Mesenchymal stem cell (in vitro differentiated cells and primary cell): ENCODE results near the gene ZNF25.
"Not testable (repeated sequence)": the region's sequence is repeated elsewhere in the genome, so short reads cannot be mapped to it uniquely, and the experiment has no call there.

Experiments
- DNase-seq: peaks from one replicate; pipeline ENCODE4 v3.0.0-alpha.2; 2013
- H2AFZ ChIP-seq: one replicate; pipeline ENCODE4 v1.6.1; 2013; ENCODE audit warnings: low read depth, mild to moderate bottlenecking, control low read depth, inconsistent platforms, low read length, moderate library complexity
- H2AK5ac ChIP-seq: 2 replicates; pipeline ENCODE4 v1.6.1; 2013; ENCODE audit warnings: low read length, moderate library complexity, mild to moderate bottlenecking, inconsistent platforms; ENCODE audit not compliant: severe bottlenecking
- H2BK120ac ChIP-seq: one replicate; pipeline ENCODE4 v1.6.1; 2013; ENCODE audit warnings: low read depth, mild to moderate bottlenecking, inconsistent platforms, low read length, moderate library complexity
- H2BK12ac ChIP-seq, 2 experiments: one replicate each; pipeline ENCODE4 v1.6.1; 2013; ENCODE audit warnings: inconsistent platforms in 2 of 2, low read length in 2 of 2, mild to moderate bottlenecking in 2 of 2, moderate library complexity in 2 of 2, control low read depth in 1 of 2
- H2BK15ac ChIP-seq: one replicate; pipeline ENCODE4 v1.6.1; 2013; ENCODE audit warnings: mild to moderate bottlenecking, low read depth, inconsistent platforms; ENCODE audit not compliant: poor library complexity, severe bottlenecking
- H2BK5ac ChIP-seq: 2 replicates; pipeline ENCODE4 v1.6.1; 2013; ENCODE audit warnings: low read depth, mild to moderate bottlenecking, low read length, control low read depth, inconsistent platforms; ENCODE audit not compliant: poor library complexity, severe bottlenecking
- H3K14ac ChIP-seq, 2 experiments: one replicate each; pipeline ENCODE4 v1.6.1; 2013; ENCODE audit warnings: inconsistent platforms in 2 of 2, low read length in 2 of 2, control low read depth in 1 of 2, mild to moderate bottlenecking in 1 of 2, moderate library complexity in 1 of 2
- H3K18ac ChIP-seq, 2 experiments: one replicate each; pipeline ENCODE4 v1.6.1; 2013; ENCODE audit warnings: inconsistent platforms in 2 of 2, low read length in 2 of 2, control low read depth in 1 of 2, low read depth in 1 of 2, mild to moderate bottlenecking in 1 of 2
- H3K23ac ChIP-seq, 2 experiments: one replicate each; pipeline ENCODE4 v1.6.1; 2013; ENCODE audit warnings: inconsistent platforms in 2 of 2, low read length in 2 of 2, mild to moderate bottlenecking in 2 of 2, moderate library complexity in 2 of 2, control low read depth in 1 of 2
- H3K27ac ChIP-seq: 2 replicates; pipeline ENCODE4 v1.5.1; 2013; ENCODE audit warnings: mild to moderate bottlenecking, moderate library complexity, low read length, control low read depth, inconsistent platforms; ENCODE audit not compliant: poor library complexity, severe bottlenecking
- H3K27me3 ChIP-seq, 2 experiments: 2 replicates each; pipeline versions ENCODE4 v1.6.1 to v1.7.0; 2013; ENCODE audit warnings: low read length in 2 of 2, mild to moderate bottlenecking in 2 of 2, moderate library complexity in 2 of 2, control low read depth in 1 of 2, inconsistent platforms in 1 of 2; ENCODE audit not compliant: control insufficient read depth in 1 of 2, insufficient read depth in 1 of 2
- H3K36me3 ChIP-seq, 2 experiments: 2 replicates each; pipeline versions ENCODE4 v1.6.1 to v1.7.0; 2013; ENCODE audit warnings: low read length in 2 of 2, control low read depth in 1 of 2, inconsistent platforms in 1 of 2, low read depth in 1 of 2, mild to moderate bottlenecking in 1 of 2; ENCODE audit not compliant: insufficient read depth in 2 of 2, control insufficient read depth in 1 of 2
- H3K4ac ChIP-seq, 2 experiments: one replicate each; pipeline ENCODE4 v1.6.1; 2013; ENCODE audit warnings: inconsistent platforms in 2 of 2, low read length in 2 of 2, mild to moderate bottlenecking in 2 of 2, moderate library complexity in 2 of 2, control low read depth in 1 of 2, low read depth in 1 of 2
- H3K4me1 ChIP-seq: 2 replicates; pipeline ENCODE4 v1.6.1; 2013; ENCODE audit warnings: low read depth, low read length, control low read depth; ENCODE audit not compliant: control insufficient read depth, insufficient read depth
- H3K4me2 ChIP-seq: 2 replicates; pipeline ENCODE4 v1.6.1; 2013; ENCODE audit warnings: low read length, mild to moderate bottlenecking, inconsistent platforms; ENCODE audit not compliant: poor library complexity, severe bottlenecking
- H3K4me3 ChIP-seq, 2 experiments: 2 replicates each; pipeline versions ENCODE4 v1.5.1 to v1.7.0; 2013; ENCODE audit warnings: low read length in 2 of 2, mild to moderate bottlenecking in 2 of 2, control low read depth in 1 of 2, low read depth in 1 of 2; ENCODE audit not compliant: insufficient read depth in 1 of 2
- H3K79me1 ChIP-seq: replicated peaks from 2 replicates; pipeline ENCODE4 v1.6.1; 2013; ENCODE audit warnings: mild to moderate bottlenecking, control low read depth, low read length, inconsistent platforms; ENCODE audit not compliant: poor library complexity, severe bottlenecking
- H3K9ac ChIP-seq: 2 replicates; pipeline ENCODE4 v1.7.0; 2013; ENCODE audit warnings: mild to moderate bottlenecking, low read length, moderate library complexity
- H3K9me3 ChIP-seq: 2 replicates; pipeline ENCODE4 v1.7.0; 2013; ENCODE audit warnings: mild to moderate bottlenecking, low read length; ENCODE audit not compliant: control insufficient read depth
- H4K8ac ChIP-seq: one replicate; pipeline ENCODE4 v1.6.1; 2013; ENCODE audit warnings: inconsistent platforms, mild to moderate bottlenecking, low read length, moderate library complexity
- H4K91ac ChIP-seq: one replicate; pipeline ENCODE4 v1.6.1; 2013; ENCODE audit warnings: mild to moderate bottlenecking, low read length, inconsistent platforms
- WGBS: methylation state at CpG from one replicate; pipeline ENCODE4 v1.1.7; 2013; ENCODE audit warnings: mixed read lengths; 5-methylcytosine and 5-hydroxymethylcytosine counted together

ZNF25 gene

GRCh38 chr10:38003026-38003425 is 26.6 kb upstream of the ZNF25 start:
- Histone ChIP-seq H2AFZ (no peak overlapping the region), H4K8ac (no peak overlapping the region), H3K9ac (no peak overlapping the region), H3K18ac (no peak overlapping the region), H2BK5ac (no peak overlapping the region), H3K79me1 (no peaks in the 10 kb centered on the region), H3K27me3 (no peaks in the 10 kb centered on the region), H2BK12ac (no peak overlapping the region), H3K27ac (no peak overlapping the region), H3K4ac (no peak overlapping the region), H3K4me2 (no peak overlapping the region), H2BK15ac (no peak overlapping the region), H2BK120ac (no peak overlapping the region), H3K9me3 (no peaks in the 10 kb centered on the region), H3K14ac (no peak overlapping the region), H2AK5ac (no peak overlapping the region), H3K4me3 (no peak overlapping the region), H3K23ac (no peak overlapping the region), H3K36me3 (no peaks in the 10 kb centered on the region), H4K91ac (no peak overlapping the region), H3K4me1 (no peaks in the 10 kb centered on the region)
- no peak for DNase-seq
- 87% methylated on average over 6 of the region's 6 CpGs for WGBS

DNA sequence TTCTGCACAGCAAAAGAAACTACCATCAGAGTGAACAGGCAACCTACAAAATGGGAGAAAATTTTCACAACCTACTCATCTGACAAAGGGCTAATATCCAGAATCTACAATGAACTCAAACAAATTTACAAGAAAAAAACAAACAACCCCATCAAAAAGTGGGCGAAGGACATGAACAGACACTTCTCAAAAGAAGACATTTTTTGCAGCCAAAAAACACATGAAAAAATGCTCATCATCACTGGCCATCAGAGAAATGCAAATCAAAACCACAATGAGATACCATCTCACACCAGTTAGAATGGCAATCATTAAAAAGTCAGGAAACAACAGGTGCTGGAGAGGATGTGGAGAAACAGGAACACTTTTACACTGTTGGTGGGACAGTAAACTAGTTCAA is 24.0 kb upstream of the ZNF25 start:
- not testable (repeated sequence) for H3K4me3 ChIP-seq, DNase-seq, H4K91ac ChIP-seq, H3K27ac ChIP-seq, H3K27me3 ChIP-seq, H3K18ac ChIP-seq, H3K36me3 ChIP-seq, H3K14ac ChIP-seq, H3K23ac ChIP-seq, H2BK5ac ChIP-seq, H4K8ac ChIP-seq, H3K9ac ChIP-seq, H2AK5ac ChIP-seq, H2BK15ac ChIP-seq, H2BK12ac ChIP-seq, H2AFZ ChIP-seq, H3K4ac ChIP-seq, H2BK120ac ChIP-seq, H3K4me2 ChIP-seq, H3K79me1 ChIP-seq, H3K4me1 ChIP-seq, H3K9me3 ChIP-seq
- WGBS, result no CpG with 5 or more reads among the region's 1 CpG

GRCh38 chr10:37998920-37999319 is 22.5 kb upstream of the ZNF25 start:
- not testable (repeated sequence) for H3K4me2 ChIP-seq, H3K36me3 ChIP-seq, H2BK5ac ChIP-seq, H3K14ac ChIP-seq, H2BK12ac ChIP-seq, H3K18ac ChIP-seq, H2AK5ac ChIP-seq, H3K9ac ChIP-seq, H3K4me1 ChIP-seq, H3K27ac ChIP-seq, H3K4me3 ChIP-seq, DNase-seq, H2AFZ ChIP-seq, H3K27me3 ChIP-seq, H3K23ac ChIP-seq, H3K79me1 ChIP-seq, H2BK120ac ChIP-seq, H4K91ac ChIP-seq, H3K9me3 ChIP-seq, H2BK15ac ChIP-seq, H4K8ac ChIP-seq, H3K4ac ChIP-seq
- no CpG with 5 or more reads among the region's 3 CpGs for WGBS

DNA sequence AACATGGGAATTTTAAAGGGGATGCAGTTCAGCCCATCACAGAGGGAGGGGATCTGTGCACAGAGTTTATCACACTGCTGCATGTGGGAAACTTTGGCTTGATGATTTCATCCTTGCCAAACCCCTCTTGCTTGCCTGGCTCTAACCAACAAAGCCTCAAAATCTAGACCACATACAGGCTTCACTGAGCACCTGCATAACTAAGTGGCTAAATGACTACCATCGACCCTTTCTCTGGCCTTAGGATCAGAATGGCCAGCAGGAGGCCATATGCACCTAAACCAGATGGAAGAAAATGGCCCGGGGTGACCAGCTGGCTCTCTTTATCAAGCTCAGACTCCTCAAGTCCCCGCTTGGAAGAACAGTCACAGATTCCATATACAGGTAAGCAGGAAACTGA is 15.6 kb upstream of the ZNF25 start:
- no peak overlapping the region for H2BK12ac ChIP-seq
- no peak overlapping the region for H3K9ac ChIP-seq
- H3K79me1 ChIP-seq, result no peaks in the 10 kb centered on the region
- WGBS, result 71% methylated on average over 3 of the region's 3 CpGs
- no peak overlapping the region for H2BK120ac ChIP-seq
- H3K27me3 ChIP-seq, result no peaks in the 10 kb centered on the region
- H3K4me2 ChIP-seq, result no peak overlapping the region
- H4K91ac ChIP-seq, result no peak overlapping the region
- H2AK5ac ChIP-seq, result no peak overlapping the region
- H3K4ac ChIP-seq, result no peak overlapping the region
- H4K8ac ChIP-seq, result no peak overlapping the region
- DNase-seq, result no peak
- H2BK15ac ChIP-seq, result no peak overlapping the region
- H3K27ac ChIP-seq, result no peak overlapping the region
- H3K9me3 ChIP-seq, result peaks cover 2% of the 10 kb centered on the region
- H3K4me3 ChIP-seq, result no peak overlapping the region
- no peak overlapping the region for H3K18ac ChIP-seq
- no peaks in the 10 kb centered on the region for H3K4me1 ChIP-seq
- no peak overlapping the region for H2AFZ ChIP-seq
- no peaks in the 10 kb centered on the region for H3K36me3 ChIP-seq
- no peak overlapping the region for H2BK5ac ChIP-seq
- H3K23ac ChIP-seq, result no peak overlapping the region
- H3K14ac ChIP-seq, result no peak overlapping the region
